ENCODE data around the gene SETMAR.
"Not testable (repeated sequence)": the region's sequence is repeated elsewhere in the genome, so short reads cannot be mapped to it uniquely, and the experiment has no call there.

The SETMAR gene

GRCh38 chr3:4314688-4315087 lies 11.5 kb downstream of the SETMAR start:
- Histone ChIP-seq H3K27ac (ENCODE audit: low read depth, low read length) (no peak overlapping the region), H3K4me1 (ENCODE audit: insufficient read depth, low read length) (peaks cover 18% of the 10 kb centered on the region), H3K9me3 (ENCODE audit: insufficient read depth, low read depth, low read length) (no peaks in the 10 kb centered on the region), H3K27me3 (ENCODE audit: insufficient read depth, low read length) (no peaks in the 10 kb centered on the region), H3K4me3 (ENCODE audit: low read length) (no peak overlapping the region), H3K9ac (ENCODE audit: low read depth, low read length) (no peak overlapping the region), H3K36me3 (ENCODE audit: insufficient read depth, low read length) (peaks cover 52% of the 10 kb centered on the region)
- 96% methylated on average over 2 of the region's 4 CpGs for WGBS

- H3K9ac ChIP-seq (ENCODE audit: low read depth, low read length), result no peak overlapping the region
- no peak overlapping the region for H3K27ac ChIP-seq (ENCODE audit: low read depth, low read length)
Observed at GRCh38 chr3:4320096-4320911, 17.1 kb downstream of the SETMAR start.

GRCh38 chr3:4321732-4322131 lies 18.6 kb downstream of the SETMAR start:
- H3K36me3 ChIP-seq (ENCODE audit: insufficient read depth, low read length), result peaks cover 16% of the 10 kb centered on the region
- WGBS, result 100% methylated on average over 1 of the region's 1 CpG
- H3K27ac ChIP-seq (ENCODE audit: low read depth, low read length), result no peak overlapping the region
- no peak overlapping the region for H3K9ac ChIP-seq (ENCODE audit: low read depth, low read length)
- no peak overlapping the region for H3K4me3 ChIP-seq (ENCODE audit: low read length)
- 0 out of 2 replicates have a peak, but pooled peaks cover 6% of the 10 kb centered on the region for H3K4me1 ChIP-seq (ENCODE audit: insufficient read depth, low read length)
- H3K9me3 ChIP-seq (ENCODE audit: insufficient read depth, low read depth, low read length), result no peaks in the 10 kb centered on the region
- H3K27me3 ChIP-seq (ENCODE audit: insufficient read depth, low read length), result no peaks in the 10 kb centered on the region

More at GRCh38 chr3:4320096-4320911, 17.1 kb downstream of the SETMAR start:
- Histone ChIP-seq H3K36me3 (ENCODE audit: insufficient read depth, low read length) (peaks cover 26% of the 10 kb centered on the region), H3K4me3 (ENCODE audit: low read length) (no peak overlapping the region), H3K27me3 (ENCODE audit: insufficient read depth, low read length) (no peaks in the 10 kb centered on the region), H3K4me1 (ENCODE audit: insufficient read depth, low read length) (0 out of 2 replicates have a peak, but pooled peaks cover 6% of the 10 kb centered on the region), H3K9me3 (ENCODE audit: insufficient read depth, low read depth, low read length) (no peaks in the 10 kb centered on the region)

- Histone ChIP-seq H3K9ac (ENCODE audit: low read depth, low read length) (no peak overlapping the region), H3K27me3 (ENCODE audit: insufficient read depth, low read length) (no peaks in the 10 kb centered on the region), H3K36me3 (ENCODE audit: insufficient read depth, low read length) (peaks cover 7% of the 10 kb centered on the region; the same call in 1 of the 2 replicates), H3K27ac (ENCODE audit: low read depth, low read length) (no peak overlapping the region), H3K9me3 (ENCODE audit: insufficient read depth, low read depth, low read length) (peaks cover 8% of the 10 kb centered on the region), H3K4me1 (ENCODE audit: insufficient read depth, low read length) (0 out of 2 replicates have a peak, but pooled peaks cover 6% of the 10 kb centered on the region), H3K4me3 (ENCODE audit: low read length) (no peak overlapping the region)
- 100% methylated on average over 1 of the region's 1 CpG for WGBS
Observed at GRCh38 chr3:4322635-4323034, 19.5 kb downstream of the SETMAR start.

GRCh38 chr3:4323246-4324027 lies 20.3 kb downstream of the SETMAR start:
- Histone ChIP-seq H3K27me3 (ENCODE audit: insufficient read depth, low read length) (no peaks in the 10 kb centered on the region), H3K36me3 (ENCODE audit: insufficient read depth, low read length) (peaks cover under 1% of the 10 kb centered on the region; the same call in 1 of the 2 replicates), H3K4me3 (ENCODE audit: low read length) (no peak overlapping the region), H3K9ac (ENCODE audit: low read depth, low read length) (no peak overlapping the region), H3K4me1 (ENCODE audit: insufficient read depth, low read length) (0 out of 2 replicates have a peak, but pooled peaks cover 6% of the 10 kb centered on the region), H3K9me3 (ENCODE audit: insufficient read depth, low read depth, low read length) (peaks cover 16% of the 10 kb centered on the region), H3K27ac (ENCODE audit: low read depth, low read length) (no peak overlapping the region)
- 100% methylated on average over 2 of the region's 3 CpGs for WGBS

GRCh38 chr3:4326868-4327267 lies 23.7 kb downstream of the SETMAR start:
- 93% methylated on average over 1 of the region's 1 CpG for WGBS
- Histone ChIP-seq H3K36me3 (ENCODE audit: insufficient read depth, low read length) (no peaks in the 10 kb centered on the region), H3K9me3 (ENCODE audit: insufficient read depth, low read depth, low read length) (peaks cover 29% of the 10 kb centered on the region), H3K27me3 (ENCODE audit: insufficient read depth, low read length) (no peaks in the 10 kb centered on the region), H3K4me1 (ENCODE audit: insufficient read depth, low read length) (peaks cover 4% of the 10 kb centered on the region), H3K27ac (ENCODE audit: low read depth, low read length) (no peak overlapping the region), H3K4me3 (ENCODE audit: low read length) (no peak overlapping the region), H3K9ac (ENCODE audit: low read depth, low read length) (no peak overlapping the region)

- not testable (repeated sequence) for H3K27ac ChIP-seq (ENCODE audit: low read depth, low read length); H3K4me3 ChIP-seq (ENCODE audit: low read length); H3K9ac ChIP-seq (ENCODE audit: low read depth, low read length); H3K27me3 ChIP-seq (ENCODE audit: insufficient read depth, low read length); H3K36me3 ChIP-seq (ENCODE audit: insufficient read depth, low read length)
- peaks cover 14% of the 10 kb centered on the region for H3K4me1 ChIP-seq (ENCODE audit: insufficient read depth, low read length)
- H3K9me3 ChIP-seq (ENCODE audit: insufficient read depth, low read depth, low read length), result peaks cover 29% of the 10 kb centered on the region
Observed at GRCh38 chr3:4329806-4330205, 26.6 kb downstream of the SETMAR start.

- H3K4me1 ChIP-seq (ENCODE audit: insufficient read depth, low read length), result peaks cover 29% of the 10 kb centered on the region
- no peak overlapping the region; the same call in 1 of the 2 replicates for H3K4me3 ChIP-seq (ENCODE audit: low read length)
- H3K27ac ChIP-seq (ENCODE audit: low read depth, low read length), result no peak overlapping the region
- no peaks in the 10 kb centered on the region for H3K36me3 ChIP-seq (ENCODE audit: insufficient read depth, low read length)
- 71% methylated on average over 1 of the region's 1 CpG for WGBS
- H3K9me3 ChIP-seq (ENCODE audit: insufficient read depth, low read depth, low read length), result peaks cover 26% of the 10 kb centered on the region
- no peak overlapping the region for H3K9ac ChIP-seq (ENCODE audit: low read depth, low read length)
- H3K27me3 ChIP-seq (ENCODE audit: insufficient read depth, low read length), result no peaks in the 10 kb centered on the region
Observed at GRCh38 chr3:4332111-4332510, 28.9 kb downstream of the SETMAR start.

GRCh38 chr3:4332574-4332973 lies 29.4 kb downstream of the SETMAR start:
- Histone ChIP-seq H3K4me1 (ENCODE audit: insufficient read depth, low read length) (peaks cover 29% of the 10 kb centered on the region), H3K27me3 (ENCODE audit: insufficient read depth, low read length) (no peaks in the 10 kb centered on the region), H3K9me3 (ENCODE audit: insufficient read depth, low read depth, low read length) (peaks cover 21% of the 10 kb centered on the region; the same call in 1 of the 2 replicates), H3K4me3 (ENCODE audit: low read length) (no peak overlapping the region), H3K9ac (ENCODE audit: low read depth, low read length) (no peak overlapping the region), H3K36me3 (ENCODE audit: insufficient read depth, low read length) (no peaks in the 10 kb centered on the region), H3K27ac (ENCODE audit: low read depth, low read length) (no peak overlapping the region)
- 72% methylated on average over 3 of the region's 3 CpGs for WGBS

GRCh38 chr3:4332991-4333390 lies 29.8 kb downstream of the SETMAR start:
- H3K4me1 ChIP-seq (ENCODE audit: insufficient read depth, low read length), result peaks cover 29% of the 10 kb centered on the region
- 93% methylated on average over 3 of the region's 3 CpGs for WGBS
- peaks cover 17% of the 10 kb centered on the region; the same call in 1 of the 2 replicates for H3K9me3 ChIP-seq (ENCODE audit: insufficient read depth, low read depth, low read length)
- no peak overlapping the region for H3K9ac ChIP-seq (ENCODE audit: low read depth, low read length)
- H3K27me3 ChIP-seq (ENCODE audit: insufficient read depth, low read length), result no peaks in the 10 kb centered on the region
- no peaks in the 10 kb centered on the region for H3K36me3 ChIP-seq (ENCODE audit: insufficient read depth, low read length)
- H3K4me3 ChIP-seq (ENCODE audit: low read length), result no peak overlapping the region
- H3K27ac ChIP-seq (ENCODE audit: low read depth, low read length), result no peak overlapping the region

GRCh38 chr3:4334548-4334947 lies 31.4 kb downstream of the SETMAR start:
- no peak overlapping the region for H3K4me3 ChIP-seq (ENCODE audit: low read length)
- H3K27me3 ChIP-seq (ENCODE audit: insufficient read depth, low read length), result no peaks in the 10 kb centered on the region
- no peaks in the 10 kb centered on the region for H3K36me3 ChIP-seq (ENCODE audit: insufficient read depth, low read length)
- H3K27ac ChIP-seq (ENCODE audit: low read depth, low read length), result no peak overlapping the region
- 0 out of 2 replicates have a peak, but pooled peaks cover 3% of the 10 kb centered on the region for H3K9me3 ChIP-seq (ENCODE audit: insufficient read depth, low read depth, low read length)
- H3K4me1 ChIP-seq (ENCODE audit: insufficient read depth, low read length), result peaks cover 29% of the 10 kb centered on the region
- H3K9ac ChIP-seq (ENCODE audit: low read depth, low read length), result no peak overlapping the region
- WGBS, result 69% methylated on average over 1 of the region's 1 CpG
